Activated T-cell treated with anti-CD3 and anti-CD28 coated beads for 1 hour (primary cell): ENCODE measurements around the gene MYO7A.

Source experiments
- DNase-seq: peaks from one replicate; pipeline ENCODE4 v3.0.0-alpha.2; 2020; ENCODE audit warnings: low read depth

The MYO7A gene

DNA sequence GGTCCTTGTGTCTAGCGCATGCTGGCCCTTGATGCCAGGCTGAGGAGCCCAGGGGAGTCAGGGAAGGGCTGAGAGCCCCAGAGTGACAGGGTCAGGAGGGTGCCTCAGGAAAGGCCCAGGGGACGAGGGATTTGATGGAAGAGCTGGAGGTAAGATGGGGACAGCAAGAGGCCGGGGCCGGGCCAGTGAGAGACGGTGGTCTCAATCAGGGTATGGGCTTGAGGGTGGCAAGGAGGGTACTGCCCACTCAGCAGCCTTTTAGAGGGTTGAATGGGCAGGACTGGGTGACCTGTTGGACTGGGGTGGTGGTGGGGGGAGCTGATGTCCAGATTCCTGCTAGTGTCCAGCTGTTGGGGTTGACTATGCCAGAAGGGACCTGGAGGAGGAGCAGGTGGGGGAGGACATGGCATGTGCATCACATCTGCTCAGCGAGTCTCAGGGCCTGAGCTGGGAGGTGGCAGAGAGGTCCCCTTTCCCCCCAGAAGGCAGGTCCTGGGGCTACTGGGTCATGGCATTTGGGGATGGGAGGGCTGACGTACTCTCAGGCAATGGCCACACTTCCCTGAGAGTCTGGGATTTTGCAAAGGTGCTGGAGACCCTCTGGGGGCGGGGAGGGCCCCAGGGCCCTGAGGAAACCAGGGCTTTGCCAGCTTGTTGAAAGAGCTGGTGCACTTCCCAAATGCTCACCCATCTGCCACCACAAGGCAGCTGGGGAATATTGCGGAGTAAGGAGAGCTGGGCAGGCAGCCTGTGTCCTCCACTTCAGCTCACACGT lies 18.4 kb downstream of the MYO7A start:
- no peak for DNase-seq

- no peak for DNase-seq
Measured at GRCh38 chr11:77147036-77147315, 18.9 kb downstream of the MYO7A start.

- no peak for DNase-seq
Measured at GRCh38 chr11:77147668-77148321, 19.7 kb downstream of the MYO7A start.

GRCh38 chr11:77148963-77149715 lies 21.1 kb downstream of the MYO7A start:
- DNase-seq = no peak

GRCh38 chr11:77149716-77150392 lies 21.8 kb downstream of the MYO7A start:
- no peak for DNase-seq

- no peak for DNase-seq
Measured at GRCh38 chr11:77150836-77151235, 22.8 kb downstream of the MYO7A start.

DNA sequence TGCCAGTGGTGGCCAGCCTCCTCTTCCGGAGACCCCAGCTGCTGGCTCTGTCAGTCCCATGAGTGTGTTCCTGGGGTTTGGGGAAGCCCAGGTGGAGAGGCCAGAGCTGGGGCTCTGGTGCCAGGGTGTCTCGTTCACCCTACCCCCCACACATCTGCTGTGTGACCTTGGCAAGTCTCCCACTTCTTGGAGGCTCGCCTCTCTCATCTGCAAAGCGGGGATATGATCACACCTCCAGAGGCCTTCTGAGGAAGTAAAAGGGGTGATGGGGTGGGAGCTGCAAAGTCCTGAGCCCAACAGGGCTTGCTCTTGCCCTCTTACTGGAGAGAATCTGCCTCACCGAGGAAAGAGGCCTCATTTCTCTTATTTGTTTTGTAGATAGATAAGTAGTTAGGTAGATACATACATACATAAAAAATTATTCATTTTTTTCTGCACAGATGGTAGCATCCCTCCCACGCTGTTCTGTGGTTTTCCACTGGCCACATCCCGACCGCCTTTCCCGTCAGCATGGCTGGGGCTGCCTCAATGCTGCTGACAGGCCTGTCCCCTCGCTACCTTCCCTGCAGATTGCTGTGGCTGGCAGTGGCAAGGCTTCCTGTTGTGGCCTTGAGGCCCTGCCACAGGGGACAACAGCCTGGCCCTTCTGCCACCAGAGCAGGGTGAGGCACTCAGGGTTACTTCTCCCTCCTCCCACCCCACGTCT lies 23.9 kb downstream of the MYO7A start:
- peak; percentile 18 for DNase-seq

- DNase-seq = no peak
Measured at GRCh38 chr11:77152846-77153245, 24.8 kb downstream of the MYO7A start.

GRCh38 chr11:77153276-77154185 lies 25.5 kb downstream of the MYO7A start:
- DNase-seq = no peak

DNA sequence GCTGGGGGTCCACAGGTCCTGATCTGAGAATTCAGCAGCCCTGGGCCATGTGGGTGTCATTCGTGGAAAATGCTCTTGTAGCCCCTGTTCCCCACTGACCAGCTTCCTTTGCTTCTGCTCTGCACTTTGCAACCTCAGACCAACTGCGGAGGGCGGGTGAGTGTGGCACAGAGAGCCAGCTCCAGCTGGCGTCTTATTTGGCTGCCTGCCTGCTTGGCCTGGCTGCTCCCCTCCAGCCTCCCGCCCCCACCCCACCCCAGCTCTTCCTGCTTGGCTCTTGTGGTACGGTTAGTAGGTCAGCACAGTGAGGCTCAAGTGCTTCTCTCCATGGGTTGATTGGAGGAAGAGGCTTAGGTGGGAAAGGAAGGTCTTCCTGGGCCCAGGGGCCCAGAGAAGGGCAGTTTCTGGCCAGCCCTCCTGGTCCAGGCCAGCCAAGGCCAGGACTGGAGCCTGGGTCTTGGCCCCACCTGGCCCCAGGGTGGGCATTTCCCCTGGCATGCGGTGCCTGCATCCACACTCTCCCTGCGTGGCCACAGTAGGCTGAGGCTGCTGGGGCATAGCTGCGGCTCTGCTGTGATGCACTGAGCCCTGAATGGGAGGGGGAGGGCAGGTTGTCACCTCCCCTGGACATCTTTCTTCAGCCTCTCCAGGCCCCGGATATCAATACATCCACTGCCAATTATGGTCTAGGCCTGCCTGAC lies 26.5 kb downstream of the MYO7A start:
- no peak for DNase-seq

GRCh38 chr11:77155082-77155475 lies 27.0 kb downstream of the MYO7A start:
- DNase-seq = no peak

- DNase-seq = no peak
Measured at GRCh38 chr11:77155556-77156130, 27.6 kb downstream of the MYO7A start.

GRCh38 chr11:77156396-77157195 lies 28.6 kb downstream of the MYO7A start:
- no peak for DNase-seq

GRCh38 chr11:77158041-77158695 lies 30.1 kb downstream of the MYO7A start:
- DNase-seq = no peak

- no peak for DNase-seq
Measured at GRCh38 chr11:77159219-77159936, 31.3 kb downstream of the MYO7A start.

DNA sequence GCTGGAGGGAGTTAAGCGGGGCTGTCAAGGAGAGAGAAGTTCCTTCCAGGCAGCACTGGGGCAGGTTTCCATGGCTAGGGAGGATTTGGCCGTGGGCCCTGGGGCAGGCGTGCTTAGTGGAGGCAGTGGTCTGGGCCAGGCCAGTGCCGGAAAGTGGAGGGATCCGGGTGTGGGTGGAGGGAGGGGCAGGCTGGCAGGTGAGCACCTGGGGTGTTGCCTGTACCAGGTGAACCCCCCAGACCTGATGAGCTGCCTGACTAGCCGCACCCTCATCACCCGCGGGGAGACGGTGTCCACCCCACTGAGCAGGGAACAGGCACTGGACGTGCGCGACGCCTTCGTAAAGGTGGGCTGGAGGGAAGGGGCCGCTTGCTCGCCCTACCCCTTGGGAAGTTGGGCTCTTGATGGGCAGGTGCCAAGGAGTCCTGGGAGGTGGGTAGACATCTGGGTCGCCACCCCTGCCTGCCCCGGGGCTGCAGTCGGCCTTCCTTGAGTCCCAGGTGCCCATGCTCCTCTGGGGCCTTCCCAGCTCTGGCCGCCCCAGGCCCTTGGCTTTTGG lies 32.0 kb downstream of the MYO7A start:
- no peak for DNase-seq

DNA sequence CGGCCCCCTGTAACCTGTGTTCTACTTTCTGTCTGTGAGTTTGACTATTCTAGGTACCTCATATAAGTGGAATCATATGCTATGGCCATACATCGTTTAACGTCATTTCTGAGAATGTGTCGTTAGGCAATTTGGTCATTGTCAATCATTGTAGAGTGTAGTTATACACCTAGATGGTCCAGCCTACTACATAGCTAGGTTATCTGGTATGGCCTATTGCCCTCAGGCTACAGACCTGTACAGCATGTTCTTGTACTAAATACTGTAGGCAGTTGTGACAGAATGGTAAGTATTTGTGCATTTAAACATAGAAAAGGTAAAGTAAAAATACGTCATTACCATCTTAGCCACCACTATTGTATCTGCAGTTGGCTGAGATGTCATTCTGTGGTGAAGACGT lies 35.2 kb downstream of the MYO7A start:
- no peak for DNase-seq

DNA sequence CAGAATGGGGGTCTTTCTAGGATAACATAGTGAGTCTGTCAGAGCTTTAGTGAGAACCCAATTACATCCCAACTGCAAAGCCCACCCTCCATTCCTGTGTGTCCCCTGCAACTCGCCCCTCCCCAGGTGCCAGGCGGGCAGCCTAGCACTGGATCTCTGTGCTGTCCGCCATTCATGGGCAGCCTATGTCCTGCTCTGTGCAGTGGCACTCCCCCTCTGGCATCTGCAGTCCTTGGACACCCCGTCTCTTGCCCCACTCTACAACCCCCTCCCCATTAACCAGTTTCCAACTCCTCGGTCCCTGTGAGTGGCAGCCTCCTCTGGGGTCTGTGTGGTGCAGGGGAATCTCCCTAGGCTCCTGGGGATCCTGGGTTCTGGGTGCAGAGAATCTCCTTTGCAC lies 37.0 kb downstream of the MYO7A start:
- DNase-seq = no peak
